Stomach (tissue), 9 donors: ENCODE data around the gene ONECUT3. TPM values are rescaled to one million over a fixed set of nuclear protein-coding genes. Genes with fewer than 3 reads are reported as not detected.

Source experiments
- DNase-seq, 2 donors: peaks; one replicate each; pipeline versions ENCODE4 v3.0.0 to v3.0.0-alpha.2; 2013 to 2019
- H3K27ac ChIP-seq, 5 donors: fragments of 200-600 bp in 4 of 5; sonication (generic) in 4 of 5; one replicate each; pipeline ENCODE4 v1.5.1; 2013 to 2019; ENCODE audit warnings: mild to moderate bottlenecking in 1 of 5, moderate library complexity in 1 of 5
- H3K27me3 ChIP-seq, 3 donors: fragments of 200-600 bp; sonication (generic); one replicate each; pipeline ENCODE4 v1.5.1; 2017 to 2019; ENCODE audit warnings: mixed run types in 1 of 3
- H3K36me3 ChIP-seq, 4 donors: fragments of 200-600 bp; sonication (generic); 1 replicate in 3 of 4; 2 replicates in 1 of 4; pipeline ENCODE4 v1.5.1; 2016 to 2019
- H3K4me1 ChIP-seq, 4 donors: fragments of 200-600 bp; sonication (generic); one replicate each; pipeline ENCODE4 v1.5.1; 2016 to 2019
- H3K4me3 ChIP-seq, 4 donors: fragments of 200-600 bp; sonication (generic) in 3 of 4; one replicate each; pipeline ENCODE4 v1.5.1; 2016 to 2019; ENCODE audit warnings: mild to moderate bottlenecking in 1 of 4
- H3K9me3 ChIP-seq, 4 donors: fragments of 200-600 bp; sonication (generic); one replicate each; pipeline ENCODE4 v1.5.1; 2016 to 2019
- EP300 ChIP-seq: sonication (generic); formaldehyde crosslinking; IDR thresholded peaks from one replicate; pipeline ENCODE4 v1.6.1; 2017; ENCODE audit warnings: antibody characterized with exemption
- POLR2A ChIP-seq, 4 donors: fragments of 450-650 bp; IDR thresholded peaks; one replicate each; pipeline ENCODE4 v1.6.1; 2016; ENCODE audit warnings: antibody characterized with exemption in 4 of 4, control low read depth in 2 of 4, mild to moderate bottlenecking in 1 of 4, moderate library complexity in 1 of 4
- POLR2AphosphoS5 ChIP-seq, 3 donors: sonication (generic); formaldehyde crosslinking; IDR thresholded peaks; one replicate each; pipeline ENCODE4 v1.6.1; 2016; ENCODE audit warnings: antibody characterized with exemption in 3 of 3
- WGBS, 5 donors: extraction: QIAGEN DNeasy Blood & Tissue Kit in 3 of 5; methylation state at CpG; one replicate each; pipeline versions ENCODE4 v1.1.5 to v1.1.7; 2013 to 2018; 5-methylcytosine and 5-hydroxymethylcytosine counted together
- intact Hi-C: fragments of 100-400 bp; cut with DNase I; formaldehyde crosslinking; loops from one replicate; pipeline ENCODE4 v1.15.1; 2023; ENCODE audit warnings: low total_unique reads
- polyA plus RNA-seq, 3 donors: library from polyadenylated mRNA; stranded (reverse); fragments of 200-250 nt; gene quantifications; one replicate each; pipeline ENCODE4 v1.2.3, GENCODE V29; 2013
- total RNA-seq, 5 donors: library from RNA; depleted of rRNA; stranded (reverse); fragments of >200 nt; gene quantifications; one replicate each; pipeline versions ENCODE4 v1.1.0 to v1.2.3, GENCODE V29; 2014 to 2016
- TF ChIP-seq, protein P1 (sequence below), 7 experiments: fragments of 450-650 bp in 4 of 7; fragments of 200-600 bp in 3 of 7; sonication (generic) in 3 of 7; IDR thresholded peaks; one replicate each; pipeline ENCODE4 v1.5.1; 2016 to 2019; ENCODE audit warnings: antibody characterized with exemption in 7 of 7, control low read depth in 2 of 7, mild to moderate bottlenecking in 1 of 7
- donor health status: healthy with polysubstance abuse.
- donor health status: Bipolar disorder and iron deficiency.
- donor health status: healthy.

ONECUT3 gene
- total and polyA plus RNA-seq, 8 donors, result 0.13 to 0.37 (median 0.29) TPM; not detected in 5

DNA sequence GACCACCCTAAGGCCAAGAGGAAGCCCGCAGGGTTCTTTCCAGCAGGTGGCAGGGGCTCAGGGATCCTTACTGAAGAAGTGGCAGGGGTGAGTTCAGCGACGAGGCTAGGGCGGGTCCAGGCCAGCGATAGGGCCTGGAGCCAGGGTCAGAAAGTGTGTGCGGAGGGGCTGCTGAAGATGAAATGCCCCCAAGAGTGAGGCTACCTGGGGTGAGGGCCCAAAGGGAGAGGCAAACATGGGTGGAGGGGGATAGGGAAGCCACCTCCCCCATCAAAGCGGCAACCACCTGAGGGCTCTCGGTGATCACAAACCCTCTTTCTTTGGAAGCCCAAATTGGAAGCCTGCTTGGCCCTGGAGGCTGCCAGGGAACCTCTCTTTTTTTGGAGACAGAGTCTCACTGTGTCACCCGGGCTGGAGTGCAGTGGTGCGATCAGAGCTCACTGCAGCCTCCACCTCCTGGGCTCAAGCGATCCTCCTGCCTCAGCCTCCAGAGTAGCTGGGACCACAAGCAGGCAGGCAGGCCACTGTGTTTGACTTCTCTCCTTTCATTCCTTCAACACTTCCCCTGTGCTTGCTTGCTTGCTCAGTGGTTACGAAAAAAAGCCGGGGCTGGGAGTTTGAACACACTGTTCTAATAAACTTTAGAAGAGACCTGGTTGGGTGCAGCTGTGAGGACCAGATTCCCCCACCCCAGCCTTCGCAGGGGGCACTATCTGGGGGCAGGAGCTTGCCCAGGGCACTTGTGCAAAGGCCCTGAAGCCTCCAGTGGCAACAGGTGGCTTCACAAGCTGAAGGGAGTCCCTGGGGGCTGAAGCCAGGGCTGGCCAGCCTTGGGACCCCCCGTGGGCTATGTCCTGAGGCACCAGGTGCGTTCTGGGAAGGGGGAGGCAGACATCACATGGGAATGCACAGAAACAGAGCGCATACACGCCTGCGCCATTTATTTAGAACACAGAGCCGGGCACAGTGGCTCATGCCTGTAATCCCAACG lies 60.2 kb downstream of the ONECUT3 start:
- peaks cover 32 to 40% (median 40%) of the 10 kb centered on the region in 4 donors for H3K36me3 ChIP-seq
- DNase-seq, result no peak
- intact Hi-C loops, result no loop called here
- H3K27me3 ChIP-seq, result no peaks in the 10 kb centered on the region
- H3K9me3 ChIP-seq, result no peaks in the 10 kb centered on the region
- H3K4me3 ChIP-seq, result peak overlapping the region; percentile 51 to 64 (median 60)
- peak overlapping the region in 3 of 5 donors; percentile 61 to 87 (median 80) for H3K27ac ChIP-seq
- no peak for TF ChIP-seq POLR2AphosphoS5 (IDR thresholded peaks at IDR 0.05)
- TF ChIP-seq, protein P1, sequence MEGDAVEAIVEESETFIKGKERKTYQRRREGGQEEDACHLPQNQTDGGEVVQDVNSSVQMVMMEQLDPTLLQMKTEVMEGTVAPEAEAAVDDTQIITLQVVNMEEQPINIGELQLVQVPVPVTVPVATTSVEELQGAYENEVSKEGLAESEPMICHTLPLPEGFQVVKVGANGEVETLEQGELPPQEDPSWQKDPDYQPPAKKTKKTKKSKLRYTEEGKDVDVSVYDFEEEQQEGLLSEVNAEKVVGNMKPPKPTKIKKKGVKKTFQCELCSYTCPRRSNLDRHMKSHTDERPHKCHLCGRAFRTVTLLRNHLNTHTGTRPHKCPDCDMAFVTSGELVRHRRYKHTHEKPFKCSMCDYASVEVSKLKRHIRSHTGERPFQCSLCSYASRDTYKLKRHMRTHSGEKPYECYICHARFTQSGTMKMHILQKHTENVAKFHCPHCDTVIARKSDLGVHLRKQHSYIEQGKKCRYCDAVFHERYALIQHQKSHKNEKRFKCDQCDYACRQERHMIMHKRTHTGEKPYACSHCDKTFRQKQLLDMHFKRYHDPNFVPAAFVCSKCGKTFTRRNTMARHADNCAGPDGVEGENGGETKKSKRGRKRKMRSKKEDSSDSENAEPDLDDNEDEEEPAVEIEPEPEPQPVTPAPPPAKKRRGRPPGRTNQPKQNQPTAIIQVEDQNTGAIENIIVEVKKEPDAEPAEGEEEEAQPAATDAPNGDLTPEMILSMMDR (IDR thresholded peaks at IDR 0.05), result peak in 1 of 7 experiments; percentile 27
- 59 to 64% (median 62%) methylated on average over 19 to 21 of the region's 21 CpGs for WGBS, 5 donors
- peaks cover 19 to 28% (median 23%) of the 10 kb centered on the region in 4 donors for H3K4me1 ChIP-seq

DNA sequence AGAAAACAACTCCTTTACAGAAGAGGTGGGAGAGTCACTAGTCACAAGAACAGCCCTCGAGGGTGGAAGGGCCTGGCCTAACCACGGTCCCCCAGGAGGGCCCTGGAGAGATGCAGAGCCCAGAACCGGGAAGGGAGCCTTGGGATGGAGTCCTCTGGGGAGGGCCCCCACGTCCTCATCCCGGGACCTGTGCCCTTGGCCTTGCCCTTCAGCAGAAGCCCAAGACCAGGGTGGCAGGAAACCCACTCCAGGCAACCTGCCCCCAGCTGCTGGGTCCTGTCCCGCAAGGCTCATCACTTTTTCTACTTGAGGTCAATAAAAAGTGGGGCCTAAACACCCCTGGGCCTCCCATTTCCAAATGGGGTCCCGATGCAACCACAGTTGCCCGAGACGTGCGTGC lies 61.1 kb downstream of the ONECUT3 start:
- DNase-seq, result no peak
- peaks cover 38 to 49% (median 49%) of the 10 kb centered on the region in 4 donors for H3K36me3 ChIP-seq
- H3K4me1 ChIP-seq, result peaks cover 19 to 28% (median 23%) of the 10 kb centered on the region in 4 donors
- H3K27ac ChIP-seq, result no peak overlapping the region
- H3K4me3 ChIP-seq, result no peak overlapping the region
- no peaks in the 10 kb centered on the region for H3K9me3 ChIP-seq
- H3K27me3 ChIP-seq, result no peaks in the 10 kb centered on the region
- WGBS, 5 donors, result 79 to 88% (median 85%) methylated on average over 10 of the region's 10 CpGs
- intact Hi-C loops, result no loop called here
- no peak for TF ChIP-seq POLR2AphosphoS5 (IDR thresholded peaks at IDR 0.05)
- TF ChIP-seq, protein P1 (IDR thresholded peaks at IDR 0.05), result no peak
- no peak for TF ChIP-seq EP300
- no peak for TF ChIP-seq POLR2A (IDR thresholded peaks at IDR 0.05)

DNA sequence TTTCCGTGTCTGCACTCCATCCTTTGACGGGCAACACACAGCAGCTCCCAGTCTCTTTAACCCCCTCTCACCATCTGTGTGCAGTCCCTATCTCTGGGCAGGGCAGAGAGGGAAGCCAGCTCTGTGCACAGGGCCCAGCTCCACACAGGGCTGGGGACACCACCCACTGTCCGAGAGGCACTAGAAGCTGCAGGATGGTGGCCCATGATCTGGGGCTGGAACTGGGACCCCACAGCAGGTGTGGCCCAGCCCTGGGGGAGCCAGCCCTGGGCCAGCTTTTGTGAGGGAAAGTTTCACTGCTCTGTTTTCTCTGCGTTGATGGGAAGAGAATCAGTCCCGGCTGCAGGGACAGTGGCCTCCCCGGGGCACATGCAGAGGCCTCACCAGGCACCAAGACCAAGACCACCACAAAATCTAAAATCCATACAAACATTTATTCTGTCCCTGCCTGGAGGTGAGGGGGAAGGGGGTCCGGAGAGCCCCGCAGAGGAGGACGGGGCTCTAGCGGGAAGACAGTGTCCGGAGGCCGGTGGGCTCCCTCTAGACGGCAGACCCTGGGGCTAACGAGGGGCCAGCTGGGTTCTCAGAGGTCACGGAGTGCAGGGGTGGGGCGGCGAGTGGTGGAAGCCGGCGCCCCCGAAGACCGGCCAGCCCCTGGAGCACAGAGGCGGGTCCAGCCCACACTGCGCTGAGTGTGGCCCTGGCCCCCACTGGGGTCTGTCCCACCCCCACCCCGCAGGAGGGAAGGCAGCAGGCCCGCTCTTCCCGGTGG lies 61.7 kb downstream of the ONECUT3 start:
- WGBS, 5 donors, result 85 to 92% (median 89%) methylated on average over 19 to 26 of the region's 26 CpGs
- H3K27ac ChIP-seq, result no peak overlapping the region
- H3K4me3 ChIP-seq, result no peak overlapping the region
- peaks cover 42 to 55% (median 55%) of the 10 kb centered on the region in 4 donors for H3K36me3 ChIP-seq
- peaks cover 19 to 28% (median 23%) of the 10 kb centered on the region in 4 donors for H3K4me1 ChIP-seq
- no peaks in the 10 kb centered on the region for H3K9me3 ChIP-seq
- H3K27me3 ChIP-seq, result no peaks in the 10 kb centered on the region
- no peak for DNase-seq
- intact Hi-C loops, result no loop called here
- no peak for TF ChIP-seq EP300
- TF ChIP-seq, protein P1 (IDR thresholded peaks at IDR 0.05), result no peak
- no peak for TF ChIP-seq POLR2AphosphoS5 (IDR thresholded peaks at IDR 0.05)
- no peak for TF ChIP-seq POLR2A (IDR thresholded peaks at IDR 0.05)
